ENCODE results near the gene GPR84.

- no peak for TF ChIP-seq ZC3H11A (IDR thresholded peaks at IDR 0.05)
- no peak for TF ChIP-seq POLR2A (IDR thresholded peaks at IDR 0.05; ENCODE audit: low read length)
- TF ChIP-seq CTCF (IDR thresholded peaks at IDR 0.05), result no peak
- no peak for TF ChIP-seq REST (IDR thresholded peaks at IDR 0.05)
- no peak for TF ChIP-seq RCOR1 (IDR thresholded peaks at IDR 0.05; ENCODE audit: low read depth, low read length)
- TF ChIP-seq PHF8 (IDR thresholded peaks at IDR 0.05; ENCODE audit: borderline replicate concordance, low read depth), result no peak
- no peak for TF ChIP-seq SMC3 (IDR thresholded peaks at IDR 0.05)
- TF ChIP-seq CHD2 (IDR thresholded peaks at IDR 0.05; ENCODE audit: low read length, partially characterized antibody), result no peak
- TF ChIP-seq MAX (IDR thresholded peaks at IDR 0.05), result no peak
- TF ChIP-seq EP300 (IDR thresholded peaks at IDR 0.05), result no peak
These were observed 22.8 kb upstream of the GPR84 start for GRCh38 chr12:54387114-54387467.
